HG03354 (cell line): ENCODE data around the gene C11orf98.
A peak's percentile ranks its signal among the peaks of the same experiment; 100 is the strongest.
"Not testable (repeated sequence)": the region's sequence is repeated elsewhere in the genome, so short reads cannot be mapped to it uniquely, and the experiment has no call there.

ENCODE experiments used
- ATAC-seq: cut with Tn5 transposase; IDR thresholded peaks from one replicate; pipeline ENCODE4 v1.9.1; 2021; ENCODE audit warnings: mild to moderate bottlenecking; ENCODE audit not compliant: unreplicated experiment, poor library complexity, severe bottlenecking

C11orf98 gene

GRCh38 chr11:62665075-62665598 lies at the start of gene C11orf98, which contains the start of gene CSKMT:
Gene C11orf98 (minus strand): TSS chr11:62665210. CDS start chr11:62665169, 41 bp downstream.
Gene CSKMT (plus strand): TSS chr11:62665312. CDS start chr11:62665880, 568 bp downstream.
- peak; percentile 82 for ATAC-seq

GRCh38 chr11:62713343-62713742 lies 48.3 kb upstream of the C11orf98 start:
- no peak for ATAC-seq

GRCh38 chr11:62712861-62713260 lies 47.9 kb upstream of the C11orf98 start:
- no peak for ATAC-seq

GRCh38 chr11:62712276-62712812 lies 47.3 kb upstream of the C11orf98 start:
- ATAC-seq = no peak

- no peak for ATAC-seq
Measured at GRCh38 chr11:62710001-62710345, 45.0 kb upstream of the C11orf98 start.

GRCh38 chr11:62709247-62710000 lies 44.4 kb upstream of the C11orf98 start:
- ATAC-seq = peak; percentile 69

- ATAC-seq = no peak
Measured at GRCh38 chr11:62708793-62709192, 43.8 kb upstream of the C11orf98 start.

- no peak for ATAC-seq
Measured at GRCh38 chr11:62708392-62708791, 43.4 kb upstream of the C11orf98 start.

- no peak for ATAC-seq
Measured at GRCh38 chr11:62707277-62707861, 42.4 kb upstream of the C11orf98 start, which contains the start of the genes BSCL2 and GNG3. Gene BSCL2 (minus strand): TSS chr11:62707424. CDS start chr11:62707195, 229 bp downstream. Gene GNG3 (plus strand): TSS chr11:62707676. CDS start chr11:62708296, 620 bp downstream.

- ATAC-seq = no peak
Measured at GRCh38 chr11:62706850-62707247, 41.8 kb upstream of the C11orf98 start.

GRCh38 chr11:62705880-62706849 lies 41.2 kb upstream of the C11orf98 start:
- peak; percentile 54 for ATAC-seq

- no peak for ATAC-seq
Measured at GRCh38 chr11:62705413-62705812, 40.4 kb upstream of the C11orf98 start.

GRCh38 chr11:62703921-62704320 lies 38.9 kb upstream of the C11orf98 start:
- ATAC-seq = not testable (repeated sequence)

- no peak for ATAC-seq
Measured at GRCh38 chr11:62702246-62702645, 37.2 kb upstream of the C11orf98 start.

GRCh38 chr11:62694455-62695167 lies 29.6 kb upstream of the C11orf98 start:
- ATAC-seq = no peak

GRCh38 chr11:62693624-62694023 lies 28.6 kb upstream of the C11orf98 start:
- ATAC-seq = not testable (repeated sequence)

GRCh38 chr11:62689421-62690183 lies 24.6 kb upstream of the C11orf98 start, which contains the start of gene LRRN4CL:
Gene LRRN4CL (minus strand): TSS chr11:62689530. CDS start chr11:62688508, 1,022 bp downstream.
- ATAC-seq = no peak

- ATAC-seq = no peak
Measured at GRCh38 chr11:62688491-62688890, 23.5 kb upstream of the C11orf98 start.
